Lower leg skin (tissue), 4 donors: ENCODE results near the gene BMP6. TPM values are rescaled to one million over a fixed set of nuclear protein-coding genes. Genes with fewer than 3 reads are reported as not detected.

Experiments used
- DNase-seq, 2 donors: peaks; one replicate each; pipeline ENCODE4 v3.0.0-alpha.2; 2019; ENCODE audit warnings: low spot score in 2 of 2
- H3K4me3 ChIP-seq: fragments of 200-600 bp; sonication (generic); 2 replicates; pipeline ENCODE4 v1.5.1; 2017; ENCODE audit warnings: mild to moderate bottlenecking, low read depth; ENCODE audit not compliant: poor library complexity, severe bottlenecking
- CTCF ChIP-seq, 3 donors: fragments of 450-650 bp; IDR thresholded peaks; one replicate each; pipeline ENCODE4 v1.5.1; 2016; ENCODE audit warnings: antibody characterized with exemption in 3 of 3, mild to moderate bottlenecking in 3 of 3, moderate library complexity in 2 of 3
- POLR2A ChIP-seq, 2 donors: fragments of 450-650 bp; IDR thresholded peaks; one replicate each; pipeline ENCODE4 v1.6.1; 2016 to 2017; ENCODE audit warnings: antibody characterized with exemption in 2 of 2, mild to moderate bottlenecking in 1 of 2, moderate library complexity in 1 of 2
- WGBS, 2 donors: methylation state at CpG; one replicate each; pipeline ENCODE4 v1.1.5; 2018; 5-methylcytosine and 5-hydroxymethylcytosine counted together
- intact Hi-C: fragments of 100-400 bp; cut with DNase I; formaldehyde crosslinking; loops from one replicate; pipeline ENCODE4 v1.15.0; 2023; ENCODE audit warnings: low total_unique reads
- total RNA-seq, 4 donors: library from RNA; depleted of rRNA; stranded (reverse); fragments of >200 nt; gene quantifications; one replicate each; pipeline ENCODE4 v1.1.0, GENCODE V29; 2016

Gene BMP6
- total RNA-seq, 4 donors from 2014 or later = 1.7 to 11.2 (median 6.2) TPM

- TF ChIP-seq CTCF (IDR thresholded peaks at IDR 0.05) = no peak
- no peak for TF ChIP-seq POLR2A (IDR thresholded peaks at IDR 0.05)
- peak within 1 kb of the TSS; percentile 91 for H3K4me3 ChIP-seq
- WGBS, 2 donors = 7 to 8% methylated on average over 18 to 22 of the region's 75 CpGs
- intact Hi-C loops = loop anchor here (5.0 kb wide), 1 partner anchor 858 kb away; no protein-coding TSS in a partner anchor
- DNase-seq = peak; percentile 54 to 94
These were observed 184.9 kb downstream of the BMP6 start, which contains the start of gene TXNDC5 for GRCh38 chr6:7910654-7911344. Gene TXNDC5, minus strand, starts transcription at chr6:7910788. Its CDS starts 12 bp downstream, at chr6:7910776.

- no peak overlapping the region for H3K4me3 ChIP-seq
- 46 to 64% methylated on average over 11 of the region's 11 CpGs for WGBS, 2 donors
- TF ChIP-seq CTCF (IDR thresholded peaks at IDR 0.05) (no peak), POLR2A (IDR thresholded peaks at IDR 0.05) (no peak)
- no peak for DNase-seq
- intact Hi-C loops = loop anchor here (5.0 kb wide), 1 partner anchor 859 kb away; no protein-coding TSS in a partner anchor
These were observed 185.4 kb downstream of the BMP6 start for GRCh38 chr6:7911345-7911725.

- no peak overlapping the region for H3K4me3 ChIP-seq
- peak in 1 of 2 donors; percentile 37 for DNase-seq
- intact Hi-C loops = loop anchor here (5.0 kb wide), 1 partner anchor 860 kb away; no protein-coding TSS in a partner anchor
- TF ChIP-seq POLR2A (IDR thresholded peaks at IDR 0.05) = no peak
- 65 to 73% methylated on average over 6 of the region's 6 CpGs for WGBS, 2 donors
These were observed 186.1 kb downstream of the BMP6 start for GRCh38 chr6:7912024-7912423.

GRCh38 chr6:7912736-7913517 lies 187.0 kb downstream of the BMP6 start:
- intact Hi-C loops = loop anchor here (5.0 kb wide), 1 partner anchor 861 kb away; no protein-coding TSS in a partner anchor
- WGBS, 2 donors = 70 to 79% methylated on average over 8 of the region's 8 CpGs
- no peak overlapping the region for H3K4me3 ChIP-seq
- DNase-seq = no peak
- TF ChIP-seq POLR2A (IDR thresholded peaks at IDR 0.05) (no peak), CTCF (IDR thresholded peaks at IDR 0.05) (no peak)

- DNase-seq = no peak
- WGBS, 2 donors = 87% methylated on average over 5 of the region's 5 CpGs
- intact Hi-C loops = loop anchor here (5.0 kb wide), 1 partner anchor 862 kb away; no protein-coding TSS in a partner anchor
- TF ChIP-seq POLR2A (IDR thresholded peaks at IDR 0.05) = no peak
- H3K4me3 ChIP-seq = no peak overlapping the region
These were observed 188.4 kb downstream of the BMP6 start for GRCh38 chr6:7914311-7914710.

GRCh38 chr6:7914991-7915789 lies 189.3 kb downstream of the BMP6 start:
- no peak overlapping the region for H3K4me3 ChIP-seq
- WGBS, 2 donors = 69 to 75% methylated on average over 11 of the region's 11 CpGs
- intact Hi-C loops = loop anchor here (5.0 kb wide), 1 partner anchor 863 kb away; no protein-coding TSS in a partner anchor
- peak; percentile 77 to 94 for DNase-seq
- no peak for TF ChIP-seq POLR2A (IDR thresholded peaks at IDR 0.05)
- TF ChIP-seq CTCF (IDR thresholded peaks at IDR 0.05) = no peak
